Caco-2 (cell line): ENCODE results near the gene TM4SF5. TPM values are rescaled to one million over a fixed set of nuclear protein-coding genes. Genes with fewer than 3 reads are reported as not detected.

Experiments
- BruUV-seq: library from RNA; stranded (reverse); fragments of 400-500 nt; replicated peaks from 2 replicates; lab custom pipeline; 2021; lab: Mats Ljungman, UMichigan
- CTCF ChIA-PET: fragments of 300-600 bp; sonication (Branson Sonifier 250); formaldehyde crosslinking; loops from one replicate; lab custom pipeline; 2022; ENCODE audit warnings: antibody characterized with exemption; lab: Charles Lee
- POLR2A ChIA-PET: fragments of 300-600 bp; sonication (Branson Sonifier 250); formaldehyde crosslinking; loops from one replicate; lab custom pipeline; 2022; ENCODE audit warnings: antibody characterized with exemption; lab: Charles Lee
- DNase-seq, 2 experiments: peaks; one replicate each; pipeline versions ENCODE4 v3.0.0 to v3.0.0-alpha.2; 2020 to 2022
- H3K27me3 ChIP-seq: replicated peaks from 2 replicates; pipeline ENCODE4 v1.6.0; 2011; ENCODE audit warnings: low read length; ENCODE audit not compliant: control insufficient read depth, insufficient read depth
- H3K36me3 ChIP-seq: 2 replicates; pipeline ENCODE4 v1.5.1; 2011; ENCODE audit warnings: low read length; ENCODE audit not compliant: control insufficient read depth, insufficient read depth
- H3K4me1 ChIP-seq: fragments of 250-450 bp; sonication (Bioruptor Pico); 2 replicates; pipeline ENCODE4 v1.5.1; 2020; ENCODE audit warnings: mild to moderate bottlenecking
- H3K4me3 ChIP-seq: 2 replicates; pipeline ENCODE4 v1.5.1; 2011; ENCODE audit warnings: low read depth, mild to moderate bottlenecking, control low read depth, low read length
- H3K9me3 ChIP-seq: fragments of 250-450 bp; sonication (Bioruptor Pico); 2 replicates; pipeline ENCODE4 v1.5.1; 2020; ENCODE audit warnings: mild to moderate bottlenecking, moderate library complexity
- H3K27ac Mint-ChIP-seq: one replicate; pipeline ENCODE4 v1.8.0; 2022; ENCODE audit warnings: mixed read lengths; ENCODE audit not compliant: unreplicated experiment
- H3K27me3 Mint-ChIP-seq: one replicate; pipeline ENCODE4 v1.8.0; 2022; ENCODE audit warnings: mixed read lengths; ENCODE audit not compliant: insufficient read depth, unreplicated experiment
- H3K36me3 Mint-ChIP-seq: one replicate; pipeline ENCODE4 v1.8.0; 2022; ENCODE audit warnings: mild to moderate bottlenecking, mixed read lengths; ENCODE audit not compliant: insufficient read depth, unreplicated experiment
- H3K4me1 Mint-ChIP-seq: one replicate; pipeline ENCODE4 v1.8.0; 2022; ENCODE audit warnings: low read depth, mixed read lengths; ENCODE audit not compliant: unreplicated experiment
- H3K4me3 Mint-ChIP-seq: one replicate; pipeline ENCODE4 v1.8.0; 2022; ENCODE audit warnings: mild to moderate bottlenecking, moderate library complexity, mixed read lengths; ENCODE audit not compliant: unreplicated experiment
- H3K9me3 Mint-ChIP-seq: one replicate; pipeline ENCODE4 v1.8.0; 2022; ENCODE audit warnings: mixed read lengths; ENCODE audit not compliant: unreplicated experiment
- CTCF ChIP-seq, 2 experiments: fragments of 200-600 bp in 1 of 2; IDR thresholded peaks; 1 replicate in 1 of 2; 2 replicates in 1 of 2; pipeline versions ENCODE4 v1.5.1 to v1.8.0; 2011 to 2022; ENCODE audit warnings: antibody characterized with exemption in 1 of 2, control low read depth in 1 of 2, inconsistent platforms in 1 of 2, low read depth in 1 of 2, low read length in 1 of 2, mild to moderate bottlenecking in 1 of 2, moderate library complexity in 1 of 2; ENCODE audit not compliant: insufficient read depth in 1 of 2, severe bottlenecking in 1 of 2, unreplicated experiment in 1 of 2
- intact Hi-C: fragments of 100-400 bp; cut with micrococcal nuclease; formaldehyde crosslinking; loops from one replicate; pipeline ENCODE4 v1.10.0; 2022; ENCODE audit not compliant: unreplicated experiment
- total RNA-seq: library from RNA; stranded (reverse); gene quantifications from 2 replicates; pipeline ENCODE4 v1.2.3, GENCODE V29; 2022

The TM4SF5 gene
- total RNA-seq, 1 experiment from 2014 or later = 9.9 TPM

- H3K27me3 ChIP-seq = no peaks in the 10 kb centered on the region
- H3K27ac Mint-ChIP-seq = no peak overlapping the region
- no peak overlapping the region for H3K4me3 ChIP-seq
- intact Hi-C loops = no loop called here
- no peaks in the 10 kb centered on the region for H3K27me3 Mint-ChIP-seq
- CTCF ChIA-PET = no interaction called here
- no peaks in the 10 kb centered on the region for H3K4me1 ChIP-seq
- no peak for DNase-seq
- no peak overlapping the region for H3K4me3 Mint-ChIP-seq
- H3K36me3 Mint-ChIP-seq = peaks cover 6% of the 10 kb centered on the region
- no peaks in the 10 kb centered on the region for H3K9me3 Mint-ChIP-seq
- H3K36me3 ChIP-seq = no peaks in the 10 kb centered on the region
- H3K4me1 Mint-ChIP-seq = no peaks in the 10 kb centered on the region
- no peak for TF ChIP-seq CTCF (IDR thresholded peaks at IDR 0.05; ENCODE audit: insufficient read depth in 1 of 2, low read depth in 1 of 2, low read length in 1 of 2, severe bottlenecking in 1 of 2, unreplicated experiment in 1 of 2)
- BruUV-seq = no TSS peak
- H3K9me3 ChIP-seq = no peaks in the 10 kb centered on the region
- POLR2A ChIA-PET = no interaction called here
Observed at GRCh38 chr17:4742133-4742532, 29.6 kb upstream of the TM4SF5 start.

GRCh38 chr17:4742629-4743028 is 29.1 kb upstream of the TM4SF5 start:
- Histone ChIP-seq H3K36me3 (no peaks in the 10 kb centered on the region), H3K4me1 (no peaks in the 10 kb centered on the region), H3K27me3 (no peaks in the 10 kb centered on the region), H3K9me3 (no peaks in the 10 kb centered on the region), H3K4me3 (no peak overlapping the region)
- CTCF ChIA-PET = no interaction called here
- no peaks in the 10 kb centered on the region for H3K4me1 Mint-ChIP-seq
- no TSS peak for BruUV-seq
- no peak overlapping the region for H3K27ac Mint-ChIP-seq
- no peaks in the 10 kb centered on the region for H3K9me3 Mint-ChIP-seq
- TF ChIP-seq CTCF (IDR thresholded peaks at IDR 0.05; ENCODE audit: insufficient read depth in 1 of 2, low read depth in 1 of 2, low read length in 1 of 2, severe bottlenecking in 1 of 2, unreplicated experiment in 1 of 2) = no peak
- peaks cover 6% of the 10 kb centered on the region for H3K36me3 Mint-ChIP-seq
- intact Hi-C loops = no loop called here
- no peak for DNase-seq
- H3K4me3 Mint-ChIP-seq = no peak overlapping the region
- no peaks in the 10 kb centered on the region for H3K27me3 Mint-ChIP-seq
- POLR2A ChIA-PET = no interaction called here

- Mint-ChIP-seq H3K36me3 (peaks cover 6% of the 10 kb centered on the region), H3K27me3 (no peaks in the 10 kb centered on the region), H3K4me1 (no peaks in the 10 kb centered on the region), H3K27ac (no peak overlapping the region), H3K9me3 (no peaks in the 10 kb centered on the region), H3K4me3 (no peak overlapping the region)
- POLR2A ChIA-PET = no interaction called here
- H3K27me3 ChIP-seq = no peaks in the 10 kb centered on the region
- TF ChIP-seq CTCF (IDR thresholded peaks at IDR 0.05; ENCODE audit: insufficient read depth in 1 of 2, low read depth in 1 of 2, low read length in 1 of 2, severe bottlenecking in 1 of 2, unreplicated experiment in 1 of 2) = no peak
- H3K4me3 ChIP-seq = no peak overlapping the region
- H3K36me3 ChIP-seq = no peaks in the 10 kb centered on the region
- no peak for DNase-seq
- no peaks in the 10 kb centered on the region for H3K4me1 ChIP-seq
- H3K9me3 ChIP-seq = no peaks in the 10 kb centered on the region
- intact Hi-C loops = no loop called here
- BruUV-seq = no TSS peak
- CTCF ChIA-PET = no interaction called here
Observed at GRCh38 chr17:4743216-4743615, 28.5 kb upstream of the TM4SF5 start.
